ENCODE results near the gene MED1.

Gene MED1

DNA sequence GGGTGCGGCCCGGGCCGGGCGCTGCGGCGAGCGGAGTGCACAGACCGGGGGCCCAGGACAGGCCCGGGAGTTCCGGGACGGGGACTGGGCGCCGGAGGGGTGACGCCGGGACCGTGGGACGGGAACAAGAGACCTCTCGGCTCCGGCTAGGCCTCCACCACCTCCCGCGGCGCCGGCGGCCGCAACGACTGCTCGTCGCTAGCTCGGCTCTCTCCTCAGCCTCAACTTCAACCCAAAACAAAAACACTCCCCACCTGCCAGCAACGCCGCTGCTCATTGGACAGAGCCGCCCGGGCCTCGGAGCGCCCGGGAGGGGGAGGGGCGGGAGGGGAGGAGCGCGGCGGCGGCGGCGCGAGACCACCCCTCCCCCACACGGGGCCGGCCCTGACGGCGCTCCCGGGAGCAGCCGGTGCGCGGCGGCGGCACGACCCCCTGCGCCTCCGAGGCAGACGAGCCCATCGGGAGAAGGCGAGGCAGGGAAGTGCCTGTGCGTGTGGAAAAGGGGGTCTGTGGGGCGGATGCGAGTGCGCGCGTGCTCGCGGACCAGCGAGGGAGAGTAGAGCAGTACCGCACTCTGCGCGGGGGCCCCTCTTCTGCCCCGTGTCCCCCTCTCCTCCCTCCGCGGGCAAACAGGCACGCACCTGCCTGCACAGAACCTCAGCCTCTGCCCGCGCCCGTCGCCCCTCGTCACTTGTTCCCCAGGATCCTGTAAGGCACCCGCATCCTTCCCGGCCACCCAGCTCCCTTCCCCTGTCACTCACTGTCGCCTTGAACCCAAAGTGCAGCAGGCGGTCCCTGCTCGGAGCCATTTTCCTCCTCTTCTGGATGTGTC lies 49.4 kb downstream of the MED1 start, which contains the start of gene FBXL20:
Gene FBXL20, minus strand, starts transcription at position 215 of the 832 bp plus-strand sequence. CDS start 224 bp downstream, outside the sequence.
- Histone ChIP-seq H3K4me3 (ENCODE audit: low read depth in 1 of 2, low read length in 1 of 2) (peak within 1 kb of the TSS; percentile 96), H3K4me1 (ENCODE audit: control insufficient read depth in 1 of 2, insufficient read depth in 1 of 2, low read depth in 1 of 2, low read length in 1 of 2) (peaks cover 16 to 18% of the 10 kb centered on the region in 2 experiments), H3K9me3 (no peaks in the 10 kb centered on the region), H3K27me3 (no peaks in the 10 kb centered on the region), H3K27ac (peak within 1 kb of the TSS; percentile 86), H3K36me3 (no peaks in the 10 kb centered on the region)
- TF ChIP-seq, protein P1, sequence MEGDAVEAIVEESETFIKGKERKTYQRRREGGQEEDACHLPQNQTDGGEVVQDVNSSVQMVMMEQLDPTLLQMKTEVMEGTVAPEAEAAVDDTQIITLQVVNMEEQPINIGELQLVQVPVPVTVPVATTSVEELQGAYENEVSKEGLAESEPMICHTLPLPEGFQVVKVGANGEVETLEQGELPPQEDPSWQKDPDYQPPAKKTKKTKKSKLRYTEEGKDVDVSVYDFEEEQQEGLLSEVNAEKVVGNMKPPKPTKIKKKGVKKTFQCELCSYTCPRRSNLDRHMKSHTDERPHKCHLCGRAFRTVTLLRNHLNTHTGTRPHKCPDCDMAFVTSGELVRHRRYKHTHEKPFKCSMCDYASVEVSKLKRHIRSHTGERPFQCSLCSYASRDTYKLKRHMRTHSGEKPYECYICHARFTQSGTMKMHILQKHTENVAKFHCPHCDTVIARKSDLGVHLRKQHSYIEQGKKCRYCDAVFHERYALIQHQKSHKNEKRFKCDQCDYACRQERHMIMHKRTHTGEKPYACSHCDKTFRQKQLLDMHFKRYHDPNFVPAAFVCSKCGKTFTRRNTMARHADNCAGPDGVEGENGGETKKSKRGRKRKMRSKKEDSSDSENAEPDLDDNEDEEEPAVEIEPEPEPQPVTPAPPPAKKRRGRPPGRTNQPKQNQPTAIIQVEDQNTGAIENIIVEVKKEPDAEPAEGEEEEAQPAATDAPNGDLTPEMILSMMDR (IDR thresholded peaks at IDR 0.05) = peak; percentile 47

DNA sequence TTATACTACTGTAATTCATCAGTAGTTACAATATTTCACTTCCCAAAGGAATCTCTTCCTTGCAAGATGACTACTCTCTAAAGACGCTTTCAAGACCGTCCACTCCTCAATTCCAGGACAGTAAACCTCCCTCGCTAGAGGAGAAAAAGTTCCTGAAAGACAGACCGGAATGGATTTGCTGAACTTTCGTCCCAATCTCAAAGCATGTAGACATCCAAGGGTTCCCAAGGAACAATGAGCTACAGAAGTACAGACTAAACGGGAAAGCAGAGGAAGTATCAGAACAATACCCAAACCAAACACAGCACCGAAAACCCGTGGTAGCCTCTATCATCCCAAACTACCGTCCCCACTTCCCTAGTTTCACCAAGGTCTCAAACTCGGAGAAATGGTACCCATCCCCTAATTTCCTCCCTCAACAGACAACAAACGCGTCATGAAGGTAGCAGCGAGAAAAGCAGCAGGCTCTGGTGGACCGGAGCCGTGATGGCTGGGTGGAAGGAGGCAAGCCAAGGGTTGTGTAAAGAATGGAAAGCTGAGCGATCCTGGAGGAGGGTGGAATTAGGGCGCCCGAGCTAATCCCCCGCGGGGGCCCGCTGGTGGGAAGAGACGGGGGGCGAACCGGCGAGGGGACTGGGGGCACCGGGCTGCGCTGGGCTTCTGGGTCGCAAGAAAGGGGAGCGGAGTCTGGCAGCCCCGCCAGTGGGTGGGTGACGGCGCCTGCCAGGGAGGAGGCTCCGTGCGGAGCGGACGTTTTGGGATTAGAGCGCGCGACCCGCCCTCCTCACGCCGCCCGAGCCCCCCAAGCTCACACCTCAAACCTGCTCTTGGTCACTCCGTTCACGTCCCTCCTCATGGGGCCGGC lies 50.3 kb downstream of the MED1 start:
- TF ChIP-seq, protein P1 (IDR thresholded peaks at IDR 0.05) = no peak
- Histone ChIP-seq H3K27me3 (no peaks in the 10 kb centered on the region), H3K4me3 (ENCODE audit: low read depth in 1 of 2, low read length in 1 of 2) (peak overlapping the region; percentile 96), H3K27ac (peak overlapping the region; percentile 86), H3K4me1 (ENCODE audit: control insufficient read depth in 1 of 2, insufficient read depth in 1 of 2, low read depth in 1 of 2, low read length in 1 of 2) (peaks cover 16 to 18% of the 10 kb centered on the region in 2 experiments), H3K9me3 (no peaks in the 10 kb centered on the region), H3K36me3 (no peaks in the 10 kb centered on the region)

GRCh38 chr17:39399791-39400190 lies 51.3 kb downstream of the MED1 start:
- TF ChIP-seq, protein P1 (IDR thresholded peaks at IDR 0.05) = no peak
- H3K9me3 ChIP-seq = no peaks in the 10 kb centered on the region
- H3K27ac ChIP-seq = no peak overlapping the region
- H3K36me3 ChIP-seq = no peaks in the 10 kb centered on the region
- no peaks in the 10 kb centered on the region for H3K27me3 ChIP-seq
- peaks cover 16 to 18% of the 10 kb centered on the region in 2 experiments for H3K4me1 ChIP-seq (ENCODE audit: control insufficient read depth in 1 of 2, insufficient read depth in 1 of 2, low read depth in 1 of 2, low read length in 1 of 2)
- H3K4me3 ChIP-seq (ENCODE audit: low read depth in 1 of 2, low read length in 1 of 2) = peak overlapping the region in 1 of 2 experiments; percentile 96

GRCh38 chr17:39393736-39394135 lies 57.3 kb downstream of the MED1 start:
- Histone ChIP-seq H3K4me3 (ENCODE audit: low read depth in 1 of 2, low read length in 1 of 2) (no peak overlapping the region), H3K27ac (no peak overlapping the region), H3K4me1 (ENCODE audit: control insufficient read depth in 1 of 2, insufficient read depth in 1 of 2, low read depth in 1 of 2, low read length in 1 of 2) (no peaks in the 10 kb centered on the region), H3K27me3 (no peaks in the 10 kb centered on the region), H3K9me3 (no peaks in the 10 kb centered on the region), H3K36me3 (peaks cover 1% of the 10 kb centered on the region)
- TF ChIP-seq, protein P1 (IDR thresholded peaks at IDR 0.05) = no peak

GRCh38 chr17:39391448-39391847 lies 59.6 kb downstream of the MED1 start:
- Histone ChIP-seq H3K36me3 (peaks cover 18% of the 10 kb centered on the region), H3K27me3 (no peaks in the 10 kb centered on the region), H3K4me1 (ENCODE audit: control insufficient read depth in 1 of 2, insufficient read depth in 1 of 2, low read depth in 1 of 2, low read length in 1 of 2) (no peaks in the 10 kb centered on the region), H3K9me3 (no peaks in the 10 kb centered on the region), H3K4me3 (ENCODE audit: low read depth in 1 of 2, low read length in 1 of 2) (no peak overlapping the region), H3K27ac (no peak overlapping the region)
- TF ChIP-seq, protein P1 (IDR thresholded peaks at IDR 0.05) = no peak

Measured in neutrophil (primary cell).